Naive thymus-derived CD8-positive, alpha-beta T cell (primary cell): ENCODE measurements around the gene STUM. TPM values are rescaled to one million over a fixed set of nuclear protein-coding genes. Genes with fewer than 3 reads are reported as not detected.

Experiments used
- ATAC-seq, 2 donors: fragments of 150-1000 bp; cut with Tn5 transposase in 1 of 2; sonication (Bioruptor Pico), chemical (Tn5 transposase) in 1 of 2; 1 replicate in 1 of 2; 2 replicates in 1 of 2; pipeline ENCODE4 v1.10.0; 2021; ENCODE audit warnings: mild to moderate bottlenecking in 2 of 2, moderate library complexity in 2 of 2
- POLR2A ChIA-PET: fragments of 350-600 bp; sonication (Branson Sonifier 250); formaldehyde crosslinking; loops from one replicate; lab custom pipeline; 2021; ENCODE audit warnings: antibody characterized with exemption; lab: Charles Lee
- DNase-seq, 10 donors: peaks; one replicate each; pipeline versions ENCODE4 v3.0.0 to v3.0.0-alpha.2; 2020 to 2022
- H3K27ac Mint-ChIP-seq, 10 donors: one replicate each; pipeline ENCODE4 v1.8.0; 2020 to 2022; ENCODE audit warnings: mild to moderate bottlenecking in 10 of 10, mixed read lengths in 10 of 10, moderate library complexity in 4 of 10, inconsistent platforms in 1 of 10
- H3K27me3 Mint-ChIP-seq, 5 donors: one replicate each; pipeline ENCODE4 v1.8.0; 2021 to 2022; ENCODE audit warnings: mixed read lengths in 5 of 5
- H3K36me3 Mint-ChIP-seq, 3 donors: one replicate each; pipeline ENCODE4 v1.8.0; 2020 to 2022; ENCODE audit warnings: mixed read lengths in 3 of 3, mild to moderate bottlenecking in 2 of 3, inconsistent platforms in 1 of 3
- H3K4me1 Mint-ChIP-seq, 4 donors: one replicate each; pipeline ENCODE4 v1.8.0; 2021 to 2022; ENCODE audit warnings: mixed read lengths in 4 of 4
- H3K4me3 Mint-ChIP-seq, 10 donors: one replicate each; pipeline ENCODE4 v1.8.0; 2020 to 2022; ENCODE audit warnings: mild to moderate bottlenecking in 10 of 10, mixed read lengths in 10 of 10, moderate library complexity in 6 of 10, inconsistent platforms in 1 of 10
- H3K9me3 Mint-ChIP-seq, 9 donors: one replicate each; pipeline ENCODE4 v1.8.0; 2020 to 2022; ENCODE audit warnings: mixed read lengths in 9 of 9, mild to moderate bottlenecking in 3 of 9, inconsistent platforms in 1 of 9, moderate library complexity in 1 of 9
- polyA plus RNA-seq, 3 donors: library from polyadenylated mRNA; unstranded; fragments of 300-500 nt; fragmentation: Illumina TruSeq; gene quantifications; one replicate each; pipeline ENCODE4 v1.2.3, GENCODE V29; 2021
- total RNA-seq, 8 experiments: library from RNA in 2 of 8; stranded (reverse) in 2 of 8; gene quantifications; one replicate each; pipeline ENCODE4 v1.2.3 and lab custom pipeline; 2021 to 2026

Gene STUM
- total and polyA plus RNA-seq, 5 experiments from 2014 or later = 0.14 to 0.65 TPM; not detected in 3

DNA sequence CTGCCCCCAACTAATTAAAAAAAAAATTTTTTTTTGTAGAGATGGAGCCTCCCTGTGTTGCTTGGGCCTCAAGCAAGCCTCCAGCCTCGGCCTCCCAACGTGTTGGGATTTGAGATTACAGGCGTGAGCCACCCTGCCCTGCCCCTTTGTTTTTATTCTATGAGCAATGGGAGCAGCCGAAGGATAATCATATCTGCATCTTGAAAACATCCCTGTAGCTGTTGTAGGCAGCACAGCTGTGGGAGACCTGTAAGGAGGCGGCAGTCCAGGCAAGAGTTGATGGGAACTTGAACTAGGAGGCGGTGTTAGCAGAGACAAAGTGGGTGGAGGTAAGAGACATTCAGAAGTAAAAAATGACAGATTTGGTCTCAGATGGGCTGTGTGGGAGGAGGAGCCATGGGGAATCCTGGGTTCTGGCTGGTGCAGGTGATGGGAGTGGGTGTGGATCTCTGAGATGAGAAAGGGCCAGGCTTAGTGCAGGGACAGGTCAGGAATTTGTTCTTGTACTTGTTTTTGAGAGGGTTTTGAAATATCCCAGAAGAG is 31.3 kb downstream of the STUM start:
- Mint-ChIP-seq H3K4me1 (no peaks in the 10 kb centered on the region), H3K9me3 (no peaks in the 10 kb centered on the region), H3K4me3 (no peak overlapping the region), H3K27ac (no peak overlapping the region), H3K27me3 (peaks cover 0 to 8% (median 0%) of the 10 kb centered on the region in 5 donors), H3K36me3 (no peaks in the 10 kb centered on the region)
- POLR2A ChIA-PET = no interaction called here
- ATAC-seq (no peak), DNase-seq (no peak)

DNA sequence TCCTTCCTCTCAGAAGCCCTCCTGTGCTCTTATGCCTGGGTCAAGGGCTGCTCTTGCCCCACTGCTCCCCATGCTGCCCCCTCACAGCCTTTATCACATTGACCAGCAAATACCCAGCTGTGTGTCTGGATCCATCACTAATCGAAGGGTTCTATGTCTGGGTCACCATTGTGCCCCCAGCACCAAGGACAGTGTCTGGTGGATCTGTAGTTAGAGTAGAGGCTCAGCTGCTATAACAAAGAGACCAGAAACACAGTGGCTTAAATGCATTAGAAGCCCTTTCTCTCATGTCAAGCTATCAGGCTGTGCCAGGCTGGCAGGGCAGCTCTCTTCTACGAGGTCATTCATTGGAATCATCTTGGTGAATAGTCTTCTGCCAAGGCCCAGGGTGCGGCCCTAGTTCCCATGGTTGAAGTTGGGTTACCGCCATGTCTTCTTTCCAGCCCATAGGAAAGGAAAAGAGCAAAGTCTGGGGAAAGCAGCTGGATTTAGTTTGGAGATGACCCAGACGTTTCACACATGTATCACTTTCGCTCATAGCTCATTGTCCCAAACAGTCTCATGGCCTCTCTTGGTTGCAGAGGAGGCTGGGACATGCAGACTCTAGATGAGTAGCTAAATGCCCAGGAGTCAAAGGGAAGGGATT is 32.2 kb downstream of the STUM start:
- no peak overlapping the region for H3K27ac Mint-ChIP-seq
- DNase-seq = no peak
- H3K9me3 Mint-ChIP-seq = no peaks in the 10 kb centered on the region
- H3K27me3 Mint-ChIP-seq = peaks cover 0 to 8% (median 0%) of the 10 kb centered on the region in 5 donors
- H3K36me3 Mint-ChIP-seq = no peaks in the 10 kb centered on the region
- no peak overlapping the region for H3K4me3 Mint-ChIP-seq
- no peaks in the 10 kb centered on the region for H3K4me1 Mint-ChIP-seq
- ATAC-seq = no peak
- POLR2A ChIA-PET = no interaction called here

DNA sequence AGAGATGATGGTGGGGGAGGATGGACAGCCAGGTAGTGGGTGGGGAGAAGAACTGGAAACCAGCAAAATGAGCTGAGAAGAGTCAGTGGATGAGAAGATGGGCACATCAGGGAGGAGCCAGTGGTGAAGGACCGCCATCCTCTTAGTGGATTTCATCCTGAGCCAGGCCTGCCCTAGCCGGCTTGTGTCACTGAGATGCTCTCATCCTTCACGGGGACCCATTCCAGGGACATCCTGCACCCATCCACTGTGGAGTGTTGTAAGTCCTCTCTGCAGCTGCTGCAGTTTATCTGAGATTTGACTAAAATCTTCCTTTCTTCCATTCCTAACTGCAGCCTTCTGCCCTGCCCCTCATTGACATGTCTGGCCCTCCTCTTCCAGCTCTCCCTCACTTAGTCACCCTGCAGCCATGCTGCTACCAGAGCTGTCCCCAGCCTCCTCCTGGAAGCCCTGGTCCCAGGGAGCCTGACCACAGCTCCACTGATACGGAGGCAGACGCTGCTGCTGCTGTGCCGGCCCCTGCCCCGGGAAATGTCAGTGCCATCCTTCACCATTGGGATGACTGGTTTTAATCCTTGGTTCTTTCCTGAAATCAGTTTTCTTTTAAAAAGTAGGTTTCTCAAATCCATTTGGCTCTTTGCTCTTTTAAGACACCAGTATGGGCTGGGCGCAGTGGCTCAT is 33.2 kb downstream of the STUM start:
- Mint-ChIP-seq H3K27me3 (peaks cover 0 to 8% (median 0%) of the 10 kb centered on the region in 5 donors), H3K27ac (no peak overlapping the region), H3K4me1 (no peaks in the 10 kb centered on the region), H3K9me3 (no peaks in the 10 kb centered on the region), H3K4me3 (no peak overlapping the region), H3K36me3 (no peaks in the 10 kb centered on the region)
- ATAC-seq (no peak), DNase-seq (no peak)
- POLR2A ChIA-PET = no interaction called here

DNA sequence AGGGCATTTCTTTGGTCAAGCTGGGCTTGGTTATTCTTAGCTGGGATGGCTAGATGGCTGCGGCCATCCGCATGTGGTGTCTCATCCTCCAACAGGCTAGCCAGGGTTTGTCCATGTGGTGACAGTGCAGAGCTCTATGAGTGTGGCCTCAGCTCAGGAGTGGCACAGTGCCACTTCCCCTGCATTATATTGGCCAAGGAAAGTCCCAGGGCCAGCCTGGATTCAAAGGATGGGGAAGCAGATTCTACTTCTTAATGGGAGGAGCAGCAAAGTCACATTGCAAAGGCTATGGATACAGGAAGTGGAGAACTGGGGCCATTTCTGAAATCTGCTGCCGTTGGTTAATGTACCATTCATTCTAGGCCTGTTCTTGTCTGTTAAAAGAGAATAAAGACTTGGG is 34.4 kb downstream of the STUM start:
- Mint-ChIP-seq H3K4me1 (no peaks in the 10 kb centered on the region), H3K27me3 (peaks cover 0 to 8% (median 0%) of the 10 kb centered on the region in 5 donors), H3K9me3 (no peaks in the 10 kb centered on the region), H3K36me3 (no peaks in the 10 kb centered on the region), H3K4me3 (no peak overlapping the region), H3K27ac (no peak overlapping the region)
- ATAC-seq = no peak
- DNase-seq = no peak
- POLR2A ChIA-PET = no interaction called here

DNA sequence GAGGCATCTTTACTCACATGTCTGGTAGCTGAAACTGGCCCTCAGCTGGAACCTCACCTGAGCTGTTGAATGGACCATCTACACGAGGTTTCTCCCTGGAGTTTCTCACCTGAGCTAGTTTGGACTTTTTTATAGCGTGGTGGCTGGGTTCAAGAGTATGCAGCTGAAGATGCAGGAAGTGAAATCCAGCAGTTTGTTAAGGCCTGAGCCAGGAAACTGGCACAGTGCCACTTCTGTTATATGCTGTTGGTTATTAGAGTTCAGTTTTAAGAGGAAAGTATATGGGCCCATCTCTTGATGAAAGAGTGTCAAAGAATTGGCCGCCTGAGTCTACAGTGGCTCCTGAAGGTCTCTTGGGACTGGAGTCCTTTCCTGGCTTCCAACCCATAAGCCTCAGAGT is 35.6 kb downstream of the STUM start:
- Mint-ChIP-seq H3K4me1 (no peaks in the 10 kb centered on the region), H3K27ac (no peak overlapping the region), H3K4me3 (no peak overlapping the region), H3K9me3 (no peaks in the 10 kb centered on the region), H3K36me3 (no peaks in the 10 kb centered on the region), H3K27me3 (peaks cover 0 to 6% (median 0%) of the 10 kb centered on the region in 5 donors)
- ATAC-seq (no peak), DNase-seq (no peak)
- POLR2A ChIA-PET = no interaction called here

DNA sequence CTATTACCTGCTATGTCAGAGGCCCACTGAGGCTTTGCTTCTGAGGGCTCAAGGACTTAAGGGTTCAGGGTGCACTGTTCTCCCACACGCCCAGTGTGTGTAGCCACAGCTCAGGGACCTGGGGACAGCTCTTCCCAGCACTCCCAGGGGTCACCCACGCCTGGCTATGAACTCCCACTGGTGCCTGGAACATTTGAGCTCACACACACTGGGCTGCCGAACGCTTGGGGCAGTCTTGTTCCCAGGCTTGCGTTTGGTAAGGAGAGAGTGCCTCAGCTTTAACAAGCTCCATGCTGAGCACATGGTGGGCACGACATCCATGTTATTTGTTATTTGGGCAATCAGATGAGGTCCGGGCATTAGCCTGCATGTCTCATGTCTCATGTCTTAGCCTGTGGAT is 37.6 kb downstream of the STUM start:
- no peak for ATAC-seq
- POLR2A ChIA-PET = no interaction called here
- no peaks in the 10 kb centered on the region for H3K4me1 Mint-ChIP-seq

DNA sequence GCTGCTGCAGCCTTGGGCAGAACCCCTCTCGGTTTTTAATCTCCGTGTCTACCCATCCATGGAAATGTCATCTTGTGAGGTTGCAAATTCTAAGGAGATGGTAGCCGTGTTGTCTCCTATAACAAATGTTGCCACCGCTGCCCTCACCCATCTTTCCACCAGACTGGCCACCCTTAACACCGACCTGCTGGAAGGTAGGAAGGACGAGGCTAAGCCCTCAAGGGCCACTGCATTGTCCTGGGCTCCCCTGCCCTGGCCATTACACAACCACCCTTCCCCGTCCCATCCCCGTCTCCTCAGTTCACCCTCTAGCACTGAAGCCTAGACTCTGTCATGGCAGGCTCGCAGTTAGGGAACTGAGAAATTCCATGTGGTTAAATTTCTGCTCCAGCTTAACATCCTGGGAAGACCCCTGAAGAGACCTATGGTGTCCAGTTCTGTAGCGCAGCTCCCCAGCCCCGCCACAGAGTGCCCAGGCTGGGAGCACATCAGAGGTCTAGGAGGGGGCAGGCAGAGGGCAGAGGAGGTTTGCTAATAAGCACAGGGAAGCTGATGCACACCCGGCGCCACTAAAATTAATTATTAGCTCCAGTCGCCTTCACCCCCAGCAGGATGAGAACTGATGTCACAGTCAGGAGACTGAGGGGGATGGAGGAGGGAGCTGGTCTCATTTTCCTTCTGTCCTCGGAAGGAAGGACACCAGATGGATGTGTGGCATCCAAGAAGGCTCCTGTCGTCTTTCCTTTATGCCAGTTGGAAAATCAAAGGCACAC is 38.3 kb downstream of the STUM start:
- Mint-ChIP-seq H3K27ac (no peak overlapping the region), H3K36me3 (no peaks in the 10 kb centered on the region), H3K9me3 (no peaks in the 10 kb centered on the region), H3K27me3 (peaks cover 0 to 11% (median 5%) of the 10 kb centered on the region in 5 donors), H3K4me1 (no peaks in the 10 kb centered on the region), H3K4me3 (no peak overlapping the region)
- POLR2A ChIA-PET = no interaction called here
- ATAC-seq = no peak
- no peak for DNase-seq

More for the DNA sequence above, 37.6 kb downstream of the STUM start:
- no peaks in the 10 kb centered on the region for H3K9me3 Mint-ChIP-seq
- H3K27me3 Mint-ChIP-seq = peaks cover 0 to 11% (median 3%) of the 10 kb centered on the region in 5 donors
- no peak overlapping the region for H3K27ac Mint-ChIP-seq
- no peak for DNase-seq
- no peak overlapping the region for H3K4me3 Mint-ChIP-seq
- H3K36me3 Mint-ChIP-seq = no peaks in the 10 kb centered on the region

DNA sequence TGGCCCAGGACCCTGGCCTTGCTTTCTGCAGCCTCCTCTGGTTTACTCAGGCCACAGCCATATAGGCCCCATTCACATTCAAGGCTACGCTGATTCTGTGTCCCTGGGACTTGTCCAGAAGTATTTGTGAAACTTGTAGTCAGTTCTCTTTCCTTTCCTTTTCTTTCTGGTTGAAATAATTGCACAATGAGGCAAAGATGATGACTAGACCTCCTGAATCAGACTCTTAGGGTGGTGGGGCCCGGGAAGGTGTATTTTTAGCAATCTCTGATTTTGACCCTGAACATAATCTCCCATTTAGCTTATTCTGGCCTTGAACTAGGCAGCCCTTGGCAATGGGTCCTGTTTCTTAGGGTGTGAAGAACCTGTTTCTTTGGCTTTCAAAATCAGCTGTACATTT is 39.9 kb downstream of the STUM start:
- H3K9me3 Mint-ChIP-seq = no peaks in the 10 kb centered on the region
- peaks cover 2 to 17% (median 8%) of the 10 kb centered on the region in 5 donors for H3K27me3 Mint-ChIP-seq
- POLR2A ChIA-PET = no interaction called here
- ATAC-seq (no peak), DNase-seq (no peak)
- H3K4me3 Mint-ChIP-seq = no peak overlapping the region
- H3K27ac Mint-ChIP-seq = no peak overlapping the region
- H3K4me1 Mint-ChIP-seq = no peaks in the 10 kb centered on the region
- H3K36me3 Mint-ChIP-seq = no peaks in the 10 kb centered on the region

DNA sequence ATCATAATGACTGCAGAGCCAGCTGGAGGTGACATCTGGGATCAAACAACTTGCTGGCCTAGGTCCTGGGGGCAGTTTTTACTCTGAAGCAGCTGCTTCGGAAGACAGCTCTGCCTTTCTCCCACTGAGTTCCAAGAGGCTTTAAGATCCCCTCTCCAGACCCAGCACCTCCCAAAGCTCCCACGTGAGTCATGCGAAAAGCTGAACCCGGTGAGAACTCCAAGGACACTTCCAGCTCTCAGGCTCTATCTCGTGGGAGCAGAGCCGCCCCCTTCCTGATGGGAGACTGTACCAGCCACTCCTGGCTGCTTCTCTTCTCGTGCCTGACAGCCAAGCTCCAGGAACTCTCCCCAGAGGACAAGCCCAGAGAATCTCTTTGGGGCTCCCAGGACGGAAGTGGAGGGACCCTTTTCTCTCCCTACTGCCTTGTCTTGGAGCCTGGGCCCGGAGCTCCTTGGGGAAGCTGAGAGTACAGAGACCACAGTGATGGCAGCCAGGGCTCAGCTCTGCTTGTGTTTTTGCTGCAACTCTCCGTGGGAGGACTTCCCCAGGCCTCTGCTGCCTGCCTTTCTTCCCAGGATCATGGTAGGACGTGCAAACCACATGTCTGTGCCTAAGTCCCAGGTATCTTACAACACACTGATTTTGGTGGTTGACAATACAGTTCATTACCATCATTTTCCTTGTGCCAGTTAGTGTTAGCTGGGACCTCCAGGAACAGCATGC is 40.6 kb downstream of the STUM start:
- no peaks in the 10 kb centered on the region for H3K9me3 Mint-ChIP-seq
- H3K4me3 Mint-ChIP-seq = no peak overlapping the region
- H3K36me3 Mint-ChIP-seq = no peaks in the 10 kb centered on the region
- POLR2A ChIA-PET = no interaction called here
- H3K27ac Mint-ChIP-seq = no peak overlapping the region
- H3K27me3 Mint-ChIP-seq = peaks cover 2 to 24% (median 11%) of the 10 kb centered on the region in 5 donors
- H3K4me1 Mint-ChIP-seq = no peaks in the 10 kb centered on the region
- DNase-seq (no peak), ATAC-seq (no peak)

DNA sequence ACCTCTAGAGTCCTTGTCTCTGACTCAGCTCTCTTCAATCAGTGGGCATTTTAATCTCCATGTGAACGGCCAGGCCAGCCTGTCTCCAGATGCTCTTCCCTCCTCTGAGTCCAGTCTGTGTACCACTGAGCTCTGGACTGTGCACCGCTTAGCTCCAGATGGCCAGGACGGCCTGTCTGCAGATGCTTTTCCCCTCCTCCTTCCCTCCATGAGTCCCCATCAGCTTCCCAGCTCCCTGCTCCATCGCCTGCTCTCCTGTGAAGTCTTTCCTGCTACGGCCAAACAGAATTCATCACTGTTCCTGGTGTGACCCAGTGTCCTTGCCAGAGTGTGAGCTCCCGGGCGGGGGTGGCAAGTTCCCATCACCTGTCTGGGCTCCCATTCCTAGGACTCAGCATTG is 42.0 kb downstream of the STUM start:
- Mint-ChIP-seq H3K36me3 (peaks cover 0 to 4% (median 0%) of the 10 kb centered on the region in 3 donors), H3K27me3 (peaks cover 2 to 24% (median 12%) of the 10 kb centered on the region in 5 donors), H3K27ac (no peak overlapping the region), H3K4me3 (peak overlapping the region in 1 of 10 donors; percentile 34), H3K4me1 (no peaks in the 10 kb centered on the region), H3K9me3 (peaks cover 0 to 4% (median 0%) of the 10 kb centered on the region in 9 donors)
- DNase-seq = no peak
- no peak for ATAC-seq
- POLR2A ChIA-PET = no interaction called here

DNA sequence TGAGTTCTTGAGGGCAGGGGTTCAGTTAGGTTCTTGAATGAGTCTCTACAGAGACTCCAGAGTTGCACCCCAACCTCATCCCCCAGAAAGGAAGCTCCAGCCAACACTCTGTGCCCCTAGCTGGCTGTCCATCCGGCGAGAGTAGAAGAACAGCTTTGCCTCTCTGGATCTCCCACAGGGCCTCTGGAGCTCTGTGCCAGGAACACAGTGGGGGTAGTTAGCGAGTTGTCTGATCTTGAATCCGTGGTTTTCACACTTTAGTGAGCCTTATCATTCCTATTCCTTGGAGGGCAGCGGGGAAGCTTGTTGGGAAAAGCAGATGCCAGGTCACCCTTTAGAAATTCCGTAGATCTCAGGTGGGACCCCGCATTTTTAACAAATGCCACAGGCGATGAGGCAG is 45.0 kb downstream of the STUM start:
- H3K36me3 Mint-ChIP-seq = peaks cover 0 to 5% (median 0%) of the 10 kb centered on the region in 3 donors
- no peak for DNase-seq
- peaks cover 0 to 7% (median 0%) of the 10 kb centered on the region in 9 donors for H3K9me3 Mint-ChIP-seq
- POLR2A ChIA-PET = no interaction called here
- H3K4me1 Mint-ChIP-seq = peaks cover 0 to 3% (median 0%) of the 10 kb centered on the region in 4 donors
- H3K27me3 Mint-ChIP-seq = peaks cover 2 to 33% (median 14%) of the 10 kb centered on the region in 5 donors
- ATAC-seq = no peak
- H3K27ac Mint-ChIP-seq = peak overlapping the region in 2 of 10 donors; percentile 17 to 48
- peak overlapping the region in 1 of 10 donors; percentile 15 for H3K4me3 Mint-ChIP-seq

DNA sequence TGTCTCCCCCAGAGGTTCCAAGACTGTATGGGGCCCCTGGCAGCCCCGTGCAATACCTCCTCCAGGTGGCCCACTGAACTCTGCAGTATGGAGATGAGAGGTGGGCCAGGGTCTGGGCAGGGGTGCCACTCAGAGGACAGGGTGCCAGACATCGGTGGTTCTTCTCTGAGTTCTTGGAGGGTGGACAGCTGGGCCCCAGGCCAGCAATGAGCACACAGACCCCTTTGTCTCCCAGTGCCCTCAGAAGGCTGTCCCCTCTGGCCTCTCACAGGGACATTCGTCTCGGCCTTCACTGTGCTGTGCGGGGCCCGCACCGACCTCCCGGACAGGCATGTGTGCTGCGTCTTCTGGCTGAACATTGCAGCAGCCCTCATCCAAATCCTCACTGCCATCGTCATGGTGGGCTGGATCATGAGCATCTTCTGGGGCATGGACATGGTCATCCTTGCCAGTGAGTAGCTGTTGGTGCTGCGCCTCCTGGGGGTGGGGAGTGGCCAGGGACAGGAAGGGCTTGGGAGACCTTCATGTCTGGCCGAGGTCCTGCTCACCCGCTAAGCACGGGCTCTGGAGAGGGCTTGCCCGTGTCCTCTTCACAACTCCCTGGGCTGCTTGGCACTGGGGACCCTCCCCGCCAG is 48.1 kb downstream of the STUM start:
- POLR2A ChIA-PET = no interaction called here
- Mint-ChIP-seq H3K4me3 (no peak overlapping the region), H3K4me1 (peaks cover 0 to 3% (median 0%) of the 10 kb centered on the region in 4 donors), H3K9me3 (peaks cover 0 to 7% (median 0%) of the 10 kb centered on the region in 9 donors), H3K36me3 (peaks cover 0 to 5% (median 0%) of the 10 kb centered on the region in 3 donors), H3K27me3 (peaks cover 2 to 21% (median 10%) of the 10 kb centered on the region in 5 donors), H3K27ac (no peak overlapping the region)
- ATAC-seq (no peak), DNase-seq (no peak)
